Caco-2 (cell line): ENCODE results near the gene SFSWAP. TPM values are rescaled to one million over a fixed set of nuclear protein-coding genes. Genes with fewer than 3 reads are reported as not detected.

Source experiments
- BruUV-seq: library from RNA; stranded (reverse); fragments of 400-500 nt; replicated peaks from 2 replicates; lab custom pipeline; 2021; lab: Mats Ljungman, UMichigan
- CTCF ChIA-PET: fragments of 300-600 bp; sonication (Branson Sonifier 250); formaldehyde crosslinking; loops from one replicate; lab custom pipeline; 2022; ENCODE audit warnings: antibody characterized with exemption; lab: Charles Lee
- POLR2A ChIA-PET: fragments of 300-600 bp; sonication (Branson Sonifier 250); formaldehyde crosslinking; loops from one replicate; lab custom pipeline; 2022; ENCODE audit warnings: antibody characterized with exemption; lab: Charles Lee
- DNase-seq, 2 experiments: peaks; one replicate each; pipeline versions ENCODE4 v3.0.0 to v3.0.0-alpha.2; 2020 to 2022
- H3K27me3 ChIP-seq: replicated peaks from 2 replicates; pipeline ENCODE4 v1.6.0; 2011; ENCODE audit warnings: low read length; ENCODE audit not compliant: control insufficient read depth, insufficient read depth
- H3K36me3 ChIP-seq: 2 replicates; pipeline ENCODE4 v1.5.1; 2011; ENCODE audit warnings: low read length; ENCODE audit not compliant: control insufficient read depth, insufficient read depth
- H3K4me1 ChIP-seq: fragments of 250-450 bp; sonication (Bioruptor Pico); 2 replicates; pipeline ENCODE4 v1.5.1; 2020; ENCODE audit warnings: mild to moderate bottlenecking
- H3K4me3 ChIP-seq: 2 replicates; pipeline ENCODE4 v1.5.1; 2011; ENCODE audit warnings: low read depth, mild to moderate bottlenecking, control low read depth, low read length
- H3K9me3 ChIP-seq: fragments of 250-450 bp; sonication (Bioruptor Pico); 2 replicates; pipeline ENCODE4 v1.5.1; 2020; ENCODE audit warnings: mild to moderate bottlenecking, moderate library complexity
- H3K27ac Mint-ChIP-seq: one replicate; pipeline ENCODE4 v1.8.0; 2022; ENCODE audit warnings: mixed read lengths; ENCODE audit not compliant: unreplicated experiment
- H3K27me3 Mint-ChIP-seq: one replicate; pipeline ENCODE4 v1.8.0; 2022; ENCODE audit warnings: mixed read lengths; ENCODE audit not compliant: insufficient read depth, unreplicated experiment
- H3K36me3 Mint-ChIP-seq: one replicate; pipeline ENCODE4 v1.8.0; 2022; ENCODE audit warnings: mild to moderate bottlenecking, mixed read lengths; ENCODE audit not compliant: insufficient read depth, unreplicated experiment
- H3K4me1 Mint-ChIP-seq: one replicate; pipeline ENCODE4 v1.8.0; 2022; ENCODE audit warnings: low read depth, mixed read lengths; ENCODE audit not compliant: unreplicated experiment
- H3K4me3 Mint-ChIP-seq: one replicate; pipeline ENCODE4 v1.8.0; 2022; ENCODE audit warnings: mild to moderate bottlenecking, moderate library complexity, mixed read lengths; ENCODE audit not compliant: unreplicated experiment
- H3K9me3 Mint-ChIP-seq: one replicate; pipeline ENCODE4 v1.8.0; 2022; ENCODE audit warnings: mixed read lengths; ENCODE audit not compliant: unreplicated experiment
- intact Hi-C: fragments of 100-400 bp; cut with micrococcal nuclease; formaldehyde crosslinking; loops from one replicate; pipeline ENCODE4 v1.10.0; 2022; ENCODE audit not compliant: unreplicated experiment
- total RNA-seq: library from RNA; stranded (reverse); gene quantifications from 2 replicates; pipeline ENCODE4 v1.2.3, GENCODE V29; 2022
- TF ChIP-seq, protein P1 (sequence below), 2 experiments: fragments of 200-600 bp in 1 of 2; IDR thresholded peaks; 1 replicate in 1 of 2; 2 replicates in 1 of 2; pipeline versions ENCODE4 v1.5.1 to v1.8.0; 2011 to 2022; ENCODE audit warnings: antibody characterized with exemption in 1 of 2, control low read depth in 1 of 2, inconsistent platforms in 1 of 2, low read depth in 1 of 2, low read length in 1 of 2, mild to moderate bottlenecking in 1 of 2, moderate library complexity in 1 of 2; ENCODE audit not compliant: insufficient read depth in 1 of 2, severe bottlenecking in 1 of 2, unreplicated experiment in 1 of 2

The SFSWAP gene
- total RNA-seq, 1 experiment from 2014 or later: 42.3 TPM

DNA sequence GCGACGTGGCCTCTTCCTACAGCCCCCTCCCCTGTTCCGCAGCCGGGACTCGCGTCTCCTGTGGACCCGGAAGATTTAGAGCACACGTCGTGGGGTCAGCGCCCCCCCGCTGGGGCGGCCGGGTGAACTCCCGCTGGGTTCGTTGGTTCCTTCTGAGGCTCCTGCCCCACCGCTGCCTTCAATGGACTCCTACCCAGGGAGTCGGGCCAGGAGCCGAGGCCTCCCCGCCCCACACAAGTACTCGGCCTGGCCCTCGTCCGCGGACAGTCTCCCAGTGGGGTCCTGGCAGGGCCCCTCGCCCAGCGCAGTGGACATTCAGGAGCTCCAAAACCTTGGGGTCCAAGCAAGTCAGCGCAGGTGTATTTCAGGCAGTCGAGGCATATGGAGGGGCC, 118.5 kb downstream of the SFSWAP start:
- POLR2A ChIA-PET: no interaction called here
- TF ChIP-seq, protein P1, sequence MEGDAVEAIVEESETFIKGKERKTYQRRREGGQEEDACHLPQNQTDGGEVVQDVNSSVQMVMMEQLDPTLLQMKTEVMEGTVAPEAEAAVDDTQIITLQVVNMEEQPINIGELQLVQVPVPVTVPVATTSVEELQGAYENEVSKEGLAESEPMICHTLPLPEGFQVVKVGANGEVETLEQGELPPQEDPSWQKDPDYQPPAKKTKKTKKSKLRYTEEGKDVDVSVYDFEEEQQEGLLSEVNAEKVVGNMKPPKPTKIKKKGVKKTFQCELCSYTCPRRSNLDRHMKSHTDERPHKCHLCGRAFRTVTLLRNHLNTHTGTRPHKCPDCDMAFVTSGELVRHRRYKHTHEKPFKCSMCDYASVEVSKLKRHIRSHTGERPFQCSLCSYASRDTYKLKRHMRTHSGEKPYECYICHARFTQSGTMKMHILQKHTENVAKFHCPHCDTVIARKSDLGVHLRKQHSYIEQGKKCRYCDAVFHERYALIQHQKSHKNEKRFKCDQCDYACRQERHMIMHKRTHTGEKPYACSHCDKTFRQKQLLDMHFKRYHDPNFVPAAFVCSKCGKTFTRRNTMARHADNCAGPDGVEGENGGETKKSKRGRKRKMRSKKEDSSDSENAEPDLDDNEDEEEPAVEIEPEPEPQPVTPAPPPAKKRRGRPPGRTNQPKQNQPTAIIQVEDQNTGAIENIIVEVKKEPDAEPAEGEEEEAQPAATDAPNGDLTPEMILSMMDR (IDR thresholded peaks at IDR 0.05; ENCODE audit: insufficient read depth in 1 of 2, low read depth in 1 of 2, low read length in 1 of 2, severe bottlenecking in 1 of 2, unreplicated experiment in 1 of 2): no peak
- Mint-ChIP-seq H3K4me1 (no peaks in the 10 kb centered on the region), H3K27ac (no peak overlapping the region), H3K4me3 (peak overlapping the region; percentile 72), H3K9me3 (no peaks in the 10 kb centered on the region), H3K27me3 (peaks cover 10% of the 10 kb centered on the region), H3K36me3 (no peaks in the 10 kb centered on the region)
- H3K27me3 ChIP-seq: peaks cover 1% of the 10 kb centered on the region
- H3K36me3 ChIP-seq: no peaks in the 10 kb centered on the region
- BruUV-seq: no TSS peak
- H3K4me3 ChIP-seq: peak overlapping the region; percentile 40; the same call in 1 of the 2 replicates
- no peak for DNase-seq
- H3K9me3 ChIP-seq: no peaks in the 10 kb centered on the region
- peaks cover 20% of the 10 kb centered on the region; the same call in 1 of the 2 replicates for H3K4me1 ChIP-seq
- intact Hi-C loops: loop anchor here (1.0 to 10.0 kb wide), 2 partner anchors 172 to 725 kb away; no protein-coding TSS in a partner anchor
- CTCF ChIA-PET: no interaction called here

DNA sequence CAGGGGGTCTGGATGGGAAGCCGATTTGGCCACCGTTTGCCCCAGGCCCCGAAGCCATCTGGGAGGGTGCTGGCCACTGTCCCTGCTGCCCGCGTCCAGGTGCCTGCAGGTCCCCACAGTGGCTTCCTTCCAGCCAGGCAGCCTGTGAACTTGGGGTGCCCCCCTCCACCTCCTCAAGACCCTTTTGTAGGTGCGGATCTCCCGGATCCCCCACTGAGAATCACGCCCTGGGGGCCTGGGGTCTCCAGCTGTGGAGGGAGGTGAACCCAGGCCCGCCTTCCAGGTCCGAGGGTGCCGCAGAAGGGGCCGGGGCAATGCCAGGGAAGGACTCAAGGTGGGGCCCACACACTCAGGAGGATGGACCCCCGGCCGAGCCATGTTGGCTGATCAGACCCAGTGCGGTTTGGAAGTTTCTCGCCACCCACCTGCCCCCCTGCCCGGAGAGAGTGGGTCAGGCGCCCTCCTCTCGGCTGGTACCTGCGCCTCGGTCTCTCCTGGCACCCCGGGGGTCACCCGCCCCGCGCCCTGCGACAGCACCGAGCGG, 119.0 kb downstream of the SFSWAP start:
- no peak for DNase-seq
- CTCF ChIA-PET: interaction anchor here (1.0 to 1.5 kb wide), 3 partner anchors 34 to 725 kb away, joined by 3 to 11 read pairs (median 6); no protein-coding TSS in a partner anchor
- POLR2A ChIA-PET: no interaction called here
- Histone ChIP-seq H3K36me3 (no peaks in the 10 kb centered on the region), H3K4me3 (peak overlapping the region; percentile 33), H3K9me3 (no peaks in the 10 kb centered on the region), H3K4me1 (peaks cover 23% of the 10 kb centered on the region), H3K27me3 (peaks cover 1% of the 10 kb centered on the region)
- no peaks in the 10 kb centered on the region for H3K9me3 Mint-ChIP-seq
- no peaks in the 10 kb centered on the region for H3K36me3 Mint-ChIP-seq
- no peaks in the 10 kb centered on the region for H3K4me1 Mint-ChIP-seq
- peaks cover 10% of the 10 kb centered on the region for H3K27me3 Mint-ChIP-seq
- no peak overlapping the region for H3K27ac Mint-ChIP-seq
- intact Hi-C loops: loop anchor here (1.0 to 10.0 kb wide), 5 partner anchors 33 to 725 kb away; partner anchors contain the start of gene SFSWAP
- BruUV-seq: no TSS peak
- TF ChIP-seq, protein P1 (IDR thresholded peaks at IDR 0.05; ENCODE audit: insufficient read depth in 1 of 2, low read depth in 1 of 2, low read length in 1 of 2, severe bottlenecking in 1 of 2, unreplicated experiment in 1 of 2): no peak
- H3K4me3 Mint-ChIP-seq: peak overlapping the region; percentile 72

DNA sequence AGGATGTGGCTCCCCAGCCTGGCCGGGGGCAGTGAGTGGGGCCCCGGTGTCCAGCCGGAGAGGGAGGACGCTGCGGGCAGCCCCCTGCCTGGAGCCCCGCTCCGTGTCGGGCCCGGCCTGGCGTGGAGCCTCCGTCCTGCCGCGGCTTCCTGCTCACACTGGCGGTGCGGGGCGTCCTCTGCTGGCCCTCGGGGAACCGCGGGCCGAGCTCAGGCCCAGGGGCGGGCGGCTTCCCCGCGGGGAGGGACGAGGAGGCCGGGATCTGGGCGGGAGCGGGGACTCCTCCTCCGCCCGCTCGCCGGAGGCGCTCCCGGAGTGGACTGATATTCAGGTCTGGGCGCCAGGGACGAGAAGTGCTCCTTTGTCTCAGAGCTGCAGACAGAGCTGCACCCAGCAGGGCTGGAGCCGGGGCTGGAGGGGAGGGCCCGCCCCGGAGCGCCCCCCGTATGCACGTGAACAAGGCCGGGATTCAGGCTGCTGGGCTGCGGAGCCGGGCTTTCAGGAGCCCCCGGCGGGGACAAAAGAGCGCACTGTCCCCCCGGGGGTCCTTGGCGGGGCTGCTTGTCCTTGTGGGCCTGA, 119.5 kb downstream of the SFSWAP start:
- POLR2A ChIA-PET: no interaction called here
- Mint-ChIP-seq H3K4me1 (no peaks in the 10 kb centered on the region), H3K4me3 (peak overlapping the region; percentile 72), H3K9me3 (no peaks in the 10 kb centered on the region), H3K36me3 (no peaks in the 10 kb centered on the region), H3K27ac (no peak overlapping the region), H3K27me3 (peaks cover 7% of the 10 kb centered on the region)
- no TSS peak for BruUV-seq
- peaks cover 1% of the 10 kb centered on the region for H3K27me3 ChIP-seq
- intact Hi-C loops: loop anchor here (2.0 to 5.0 kb wide), 3 partner anchors 34 to 223 kb away; partner anchors contain the start of gene SFSWAP
- DNase-seq: peak; percentile 77 to 88
- H3K4me1 ChIP-seq: peaks cover 29% of the 10 kb centered on the region
- CTCF ChIA-PET: interaction anchor here (0.8 to 1.5 kb wide), 4 partner anchors 35 to 726 kb away, joined by 3 to 11 read pairs (median 4); no protein-coding TSS in a partner anchor
- no peaks in the 10 kb centered on the region for H3K9me3 ChIP-seq
- TF ChIP-seq, protein P1 (IDR thresholded peaks at IDR 0.05; ENCODE audit: insufficient read depth in 1 of 2, low read depth in 1 of 2, low read length in 1 of 2, severe bottlenecking in 1 of 2, unreplicated experiment in 1 of 2): peak; percentile 13 to 46
- peak overlapping the region; percentile 33 for H3K4me3 ChIP-seq
- H3K36me3 ChIP-seq: no peaks in the 10 kb centered on the region
